ENCODE measurements around the gene DBNDD1. TPM values are rescaled to one million over a fixed set of nuclear protein-coding genes. Genes with fewer than 3 reads are reported as not detected.
A peak's percentile ranks its signal among the peaks of the same experiment; 100 is the strongest.

The DBNDD1 gene
- total and polyA plus RNA-seq, 2 experiments from 2014 or later, result 63.3 to 90.8 TPM

- peak overlapping the region; percentile 38; the same call in 1 of the 3 replicates for H3K4me3 Mint-ChIP-seq
- TF ChIP-seq ZNF114 (CRISPR knock-in tag; IDR thresholded peaks at IDR 0.05), result no peak
- Histone ChIP-seq H3K27ac (ENCODE audit: low read depth) (peak overlapping the region; percentile 99), H3K4me3 (no peak overlapping the region), H2AFZ (no peak overlapping the region), H4K20me1 (replicated peaks; ENCODE audit: insufficient read depth) (no peaks in the 10 kb centered on the region), H3K36me3 (ENCODE audit: insufficient read depth) (peaks cover 17% of the 10 kb centered on the region), H3K27me3 (ENCODE audit: insufficient read depth) (no peaks in the 10 kb centered on the region), H3K4me1 (ENCODE audit: insufficient read depth) (no peaks in the 10 kb centered on the region), H3F3A (replicated peaks; ENCODE audit: low read depth) (peaks cover 35% of the 10 kb centered on the region), H3K9me2 (ENCODE audit: insufficient read depth) (peaks cover 9% of the 10 kb centered on the region), H3K4me2 (no peak overlapping the region), H3K79me2 (replicated peaks; ENCODE audit: insufficient read depth) (no peaks in the 10 kb centered on the region)
- peaks cover 41% of the 10 kb centered on the region for H3K9me3 Mint-ChIP-seq
- H3K36me3 Mint-ChIP-seq (ENCODE audit: low read depth), result peaks cover 83% of the 10 kb centered on the region
- peaks cover 59% of the 10 kb centered on the region for H3K27me3 Mint-ChIP-seq (ENCODE audit: insufficient read depth, low read depth, poor library complexity)
- peak overlapping the region; percentile 100 for H3K27ac Mint-ChIP-seq
- no peak for ATAC-seq
- no peak for DNase-seq (ENCODE audit: low spot score)
- no peaks in the 10 kb centered on the region for H3K4me1 Mint-ChIP-seq
These were observed 24.9 kb downstream of the DBNDD1 start for GRCh38 chr16:89994389-89994720.

- peaks cover 17% of the 10 kb centered on the region for H3K36me3 ChIP-seq (ENCODE audit: insufficient read depth)
- ATAC-seq (no peak), DNase-seq (ENCODE audit: low spot score) (no peak)
- Mint-ChIP-seq H3K27me3 (ENCODE audit: insufficient read depth, low read depth, poor library complexity) (peaks cover 59% of the 10 kb centered on the region), H3K4me3 (no peak overlapping the region), H3K4me1 (no peaks in the 10 kb centered on the region), H3K27ac (peak overlapping the region; percentile 100), H3K9me3 (peaks cover 41% of the 10 kb centered on the region), H3K36me3 (ENCODE audit: low read depth) (peaks cover 85% of the 10 kb centered on the region)
- H2AFZ ChIP-seq, result no peak overlapping the region
- no peak overlapping the region for H3K4me3 ChIP-seq
- H3F3A ChIP-seq (replicated peaks; ENCODE audit: low read depth), result peaks cover 35% of the 10 kb centered on the region
- H3K4me1 ChIP-seq (ENCODE audit: insufficient read depth), result no peaks in the 10 kb centered on the region
- H3K4me2 ChIP-seq, result no peak overlapping the region
- H3K27me3 ChIP-seq (ENCODE audit: insufficient read depth), result no peaks in the 10 kb centered on the region
- H3K79me2 ChIP-seq (replicated peaks; ENCODE audit: insufficient read depth), result no peaks in the 10 kb centered on the region
- H3K27ac ChIP-seq (ENCODE audit: low read depth), result peak overlapping the region; percentile 99
- no peaks in the 10 kb centered on the region for H4K20me1 ChIP-seq (replicated peaks; ENCODE audit: insufficient read depth)
- H3K9me2 ChIP-seq (ENCODE audit: insufficient read depth), result peaks cover 9% of the 10 kb centered on the region
- TF ChIP-seq POLR2AphosphoS5 (IDR thresholded peaks at IDR 0.05; ENCODE audit: low read depth) (no peak), JUNB (IDR thresholded peaks at IDR 0.05; ENCODE audit: unreplicated experiment) (no peak), ZNF331 (CRISPR knock-in tag; IDR thresholded peaks at IDR 0.05; ENCODE audit: low read depth) (no peak), ZNF462 (CRISPR knock-in tag; IDR thresholded peaks at IDR 0.05) (no peak), STAT1 (IDR thresholded peaks at IDR 0.05; ENCODE audit: unreplicated experiment) (no peak), CTCF (conservative IDR thresholded peaks at IDR 0.05; ENCODE audit: low read depth in 2 of 2) (no peak), CREB1 (CRISPR knock-in tag; IDR thresholded peaks at IDR 0.05; ENCODE audit: low read depth) (no peak), ZNF114 (CRISPR knock-in tag; IDR thresholded peaks at IDR 0.05) (no peak), EZH2 (IDR thresholded peaks at IDR 0.05; ENCODE audit: low read depth, unreplicated experiment) (no peak), ETS1 (IDR thresholded peaks at IDR 0.05) (no peak), NANOG (IDR thresholded peaks at IDR 0.05; ENCODE audit: borderline replicate concordance) (no peak)
These were observed 25.3 kb downstream of the DBNDD1 start for GRCh38 chr16:89993971-89994370.
